ENCODE results near the gene IFT22. TPM values are rescaled to one million over a fixed set of nuclear protein-coding genes. Genes with fewer than 3 reads are reported as not detected.

Gene IFT22
- polyA plus RNA-seq (2013, experiment 1 of 2): 23.7 TPM
- polyA plus RNA-seq (2013, experiment 2 of 2): 25.2 TPM

DNA sequence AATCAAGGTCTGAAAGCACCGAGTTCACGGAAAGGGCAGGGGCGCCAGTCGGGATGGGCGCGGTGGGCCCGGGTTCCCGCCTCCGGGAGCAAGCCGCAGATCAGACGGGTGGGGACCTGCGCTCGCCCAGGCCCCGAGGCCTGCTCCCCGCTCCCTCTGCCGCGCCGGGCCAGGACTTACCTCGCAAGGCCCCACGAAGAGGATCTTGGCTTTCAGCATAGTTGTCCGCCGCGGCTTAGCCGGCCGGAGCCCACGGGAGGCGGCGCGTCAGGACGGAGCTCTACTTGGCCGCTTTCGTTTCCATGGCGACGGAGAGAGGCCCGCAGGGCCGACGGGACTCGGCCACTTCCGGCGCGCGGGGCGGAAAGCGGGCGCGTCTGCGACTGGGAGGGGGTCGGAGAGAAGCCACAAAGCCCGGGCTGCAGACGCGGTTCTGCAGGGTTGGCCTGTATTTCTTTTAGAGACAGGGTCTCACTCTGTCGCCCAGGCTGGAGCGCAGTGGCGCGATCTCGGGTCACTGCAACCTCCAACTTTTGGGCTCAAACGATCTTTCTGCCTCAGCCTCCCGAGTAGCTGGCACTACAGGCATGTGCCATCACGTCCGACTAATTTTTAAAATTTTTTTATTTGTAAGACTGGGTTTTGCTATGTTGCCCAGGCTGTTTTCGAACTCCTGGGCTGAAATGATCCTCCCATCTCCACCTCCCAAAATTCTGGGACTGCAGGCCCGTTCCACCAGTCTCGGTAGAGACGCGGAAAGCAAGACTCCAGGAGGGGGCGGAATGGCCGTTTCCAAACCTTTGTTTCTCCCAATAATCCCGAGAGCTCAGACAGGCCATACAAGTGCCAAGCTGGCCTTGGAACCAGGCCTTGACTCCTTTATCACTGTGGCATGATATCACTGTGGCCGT lies at the start of gene IFT22:
TSS of gene IFT22 (minus strand) at position 322 of the 911 bp plus-strand sequence. CDS start at position 219, 103 bp downstream.
- peak within 1 kb of the TSS; percentile 96 for H3K9ac ChIP-seq (ENCODE audit: low read depth, low read length)
- H3K4me1 ChIP-seq (ENCODE audit: insufficient read depth, low read length): peaks cover 5% of the 10 kb centered on the region; the same call in 1 of the 2 replicates
- H3K36me3 ChIP-seq (ENCODE audit: insufficient read depth, low read length): peaks cover 12% of the 10 kb centered on the region
- H3K9me3 ChIP-seq (ENCODE audit: insufficient read depth, low read depth, low read length): no peaks in the 10 kb centered on the region
- H3K4me3 ChIP-seq (ENCODE audit: low read length): peak within 1 kb of the TSS; percentile 82
- peak within 1 kb of the TSS; percentile 87 for H3K27ac ChIP-seq (ENCODE audit: low read depth, low read length)
- WGBS: 1% methylated on average over 67 of the region's 69 CpGs
- no peaks in the 10 kb centered on the region for H3K27me3 ChIP-seq (ENCODE audit: insufficient read depth, low read length)

DNA sequence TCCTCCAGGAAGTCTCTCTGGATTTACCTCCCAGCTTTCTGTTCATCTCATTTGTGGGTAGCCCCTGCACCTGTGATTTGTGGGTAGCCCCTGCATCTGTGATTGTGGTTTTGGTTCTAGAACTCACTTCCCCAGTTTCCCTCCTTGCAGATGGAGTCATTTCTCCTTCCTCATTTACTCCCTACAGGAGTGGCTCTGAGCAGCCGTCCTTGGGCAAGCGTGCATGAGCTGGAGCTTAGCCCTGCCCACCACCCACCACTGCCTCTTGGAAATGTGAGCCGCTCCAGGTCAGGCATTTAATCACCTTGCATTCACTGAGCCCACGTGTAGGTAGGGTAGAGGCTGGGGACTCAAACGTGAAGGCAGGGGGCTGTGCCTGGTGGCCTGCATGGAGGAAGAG lies 49.2 kb upstream of the IFT22 start:
- H3K27me3 ChIP-seq (ENCODE audit: insufficient read depth, low read length): no peaks in the 10 kb centered on the region
- no peak overlapping the region for H3K9ac ChIP-seq (ENCODE audit: low read depth, low read length)
- H3K36me3 ChIP-seq (ENCODE audit: insufficient read depth, low read length): peaks cover 8% of the 10 kb centered on the region; the same call in 1 of the 2 replicates
- no peak overlapping the region for H3K4me3 ChIP-seq (ENCODE audit: low read length)
- WGBS: 83% methylated on average over 5 of the region's 5 CpGs
- H3K9me3 ChIP-seq (ENCODE audit: insufficient read depth, low read depth, low read length): no peaks in the 10 kb centered on the region
- no peak overlapping the region for H3K27ac ChIP-seq (ENCODE audit: low read depth, low read length)
- 0 out of 2 replicates have a peak, but pooled peaks cover 3% of the 10 kb centered on the region for H3K4me1 ChIP-seq (ENCODE audit: insufficient read depth, low read length)

DNA sequence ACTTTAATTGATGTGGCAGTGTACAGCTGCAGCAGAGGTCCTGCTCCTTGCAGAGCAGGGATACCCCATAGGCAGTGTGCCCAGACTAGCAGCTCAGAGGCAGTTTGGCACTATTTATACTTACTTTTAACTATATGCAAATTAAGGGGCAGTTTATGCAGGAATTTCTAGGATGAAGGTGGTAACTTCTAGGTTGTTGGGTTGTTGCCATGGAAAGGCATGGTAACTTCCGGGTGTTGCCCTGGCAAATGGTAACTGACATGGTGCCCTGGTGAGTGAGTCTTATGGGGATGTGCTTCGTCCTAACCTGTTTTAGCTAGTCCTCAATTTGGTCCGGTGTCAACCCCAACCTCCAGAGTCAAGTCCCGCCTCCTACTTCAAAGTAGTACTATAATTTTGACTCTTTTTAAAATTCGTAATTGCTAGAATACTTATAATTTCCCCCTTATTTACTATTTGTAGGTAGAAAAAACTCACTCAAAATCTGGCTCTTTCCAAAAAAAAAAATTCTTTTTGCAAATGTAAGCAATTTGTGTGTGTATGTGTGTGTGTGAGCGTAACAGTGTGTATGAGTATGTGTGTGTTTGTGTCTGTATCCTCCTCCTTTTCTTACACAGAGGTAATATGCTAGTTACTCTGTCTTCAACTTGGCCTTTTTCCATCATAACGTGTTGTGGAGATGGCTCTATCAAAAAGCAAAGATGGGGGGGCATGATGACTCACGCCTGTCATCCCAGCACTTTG lies 47.0 kb upstream of the IFT22 start:
- no peak overlapping the region for H3K9ac ChIP-seq (ENCODE audit: low read depth, low read length)
- no peak overlapping the region for H3K4me3 ChIP-seq (ENCODE audit: low read length)
- no peaks in the 10 kb centered on the region for H3K4me1 ChIP-seq (ENCODE audit: insufficient read depth, low read length)
- H3K9me3 ChIP-seq (ENCODE audit: insufficient read depth, low read depth, low read length): no peaks in the 10 kb centered on the region
- H3K36me3 ChIP-seq (ENCODE audit: insufficient read depth, low read length): peaks cover 7% of the 10 kb centered on the region; the same call in 1 of the 2 replicates
- H3K27me3 ChIP-seq (ENCODE audit: insufficient read depth, low read length): no peaks in the 10 kb centered on the region
- no peak overlapping the region for H3K27ac ChIP-seq (ENCODE audit: low read depth, low read length)
- 80% methylated on average over 5 of the region's 8 CpGs for WGBS

DNA sequence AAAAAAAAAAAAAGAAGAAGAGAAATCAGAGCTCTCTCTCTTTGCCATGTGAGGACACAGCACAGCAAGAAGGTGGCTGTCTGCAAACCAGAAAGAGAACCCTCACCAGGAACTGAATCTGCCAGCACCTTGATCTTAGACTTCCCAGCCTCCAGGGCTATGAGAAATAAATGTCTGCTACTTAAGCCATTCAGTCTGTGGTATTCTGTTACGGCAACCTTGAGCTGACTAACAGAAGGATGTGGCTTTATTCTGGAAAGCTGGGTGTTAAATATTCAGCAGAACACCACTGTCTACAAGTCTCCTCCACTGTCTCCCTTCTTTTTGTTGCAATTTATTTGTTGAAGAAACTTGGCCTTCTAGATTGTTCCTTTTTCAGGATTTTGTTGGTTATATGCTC lies 46.1 kb upstream of the IFT22 start:
- WGBS: 90% methylated on average over 1 of the region's 1 CpG
- no peak overlapping the region for H3K4me3 ChIP-seq (ENCODE audit: low read length)
- H3K4me1 ChIP-seq (ENCODE audit: insufficient read depth, low read length): no peaks in the 10 kb centered on the region
- no peak overlapping the region for H3K9ac ChIP-seq (ENCODE audit: low read depth, low read length)
- no peak overlapping the region for H3K27ac ChIP-seq (ENCODE audit: low read depth, low read length)
- H3K36me3 ChIP-seq (ENCODE audit: insufficient read depth, low read length): peaks cover 7% of the 10 kb centered on the region; the same call in 1 of the 2 replicates
- no peaks in the 10 kb centered on the region for H3K9me3 ChIP-seq (ENCODE audit: insufficient read depth, low read depth, low read length)
- H3K27me3 ChIP-seq (ENCODE audit: insufficient read depth, low read length): no peaks in the 10 kb centered on the region

DNA sequence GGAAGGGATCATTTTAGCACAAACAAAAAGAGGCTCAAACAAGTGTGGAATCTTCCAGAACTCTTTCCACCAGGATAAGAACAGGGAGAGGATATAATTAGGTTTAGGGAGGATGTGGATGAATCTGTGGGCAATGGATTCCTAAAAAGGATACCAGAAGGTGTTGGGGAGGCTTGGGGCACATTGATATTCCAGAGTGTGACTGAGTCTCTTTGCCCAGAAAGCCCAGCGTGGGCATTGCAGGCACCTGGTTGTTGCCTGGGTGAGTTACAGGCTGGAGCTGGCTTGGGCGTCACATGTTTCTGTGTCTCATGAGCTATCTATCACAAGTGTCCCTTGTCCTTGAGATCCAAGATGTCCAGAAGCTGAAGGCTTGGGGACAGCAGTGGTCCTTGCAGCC lies 44.3 kb upstream of the IFT22 start:
- H3K27me3 ChIP-seq (ENCODE audit: insufficient read depth, low read length): peaks cover 6% of the 10 kb centered on the region; the same call in 1 of the 2 replicates
- WGBS: 95% methylated on average over 2 of the region's 2 CpGs

DNA sequence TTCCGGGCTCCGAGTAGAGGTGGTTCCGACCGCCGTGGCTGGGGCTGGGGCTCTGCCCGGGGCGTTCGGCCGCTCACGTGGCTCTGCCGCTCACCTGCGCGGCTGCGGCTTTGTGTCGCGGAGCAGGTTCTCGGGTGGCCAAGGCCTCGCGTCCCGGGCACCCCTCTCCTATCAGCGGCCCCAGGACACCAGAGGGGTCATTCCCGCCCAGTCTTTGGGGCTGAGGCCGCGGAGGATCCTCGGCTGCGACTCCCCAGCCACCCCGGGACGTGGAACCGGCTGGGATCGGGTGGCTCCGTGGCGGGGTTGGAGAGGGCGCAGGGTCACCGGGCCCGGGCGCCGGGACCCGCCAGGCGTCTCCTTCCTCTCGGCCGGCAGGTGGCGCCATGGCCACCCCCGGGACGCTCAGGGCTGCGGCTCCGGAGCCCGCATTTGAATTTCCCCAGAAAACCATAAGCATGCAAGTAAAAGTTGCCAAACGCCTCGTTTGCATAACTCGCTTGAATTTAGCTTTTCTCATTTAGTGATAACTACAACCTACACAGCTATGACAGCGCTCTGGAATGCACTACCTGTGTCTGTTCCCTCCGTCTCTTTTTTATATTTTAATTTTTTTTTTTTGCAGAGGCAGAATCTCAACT lies 42.2 kb upstream of the IFT22 start:
- WGBS: 1% methylated on average over 52 of the region's 52 CpGs
- H3K4me1 ChIP-seq (ENCODE audit: insufficient read depth, low read length): no peaks in the 10 kb centered on the region
- peaks cover 6% of the 10 kb centered on the region; the same call in 1 of the 2 replicates for H3K27me3 ChIP-seq (ENCODE audit: insufficient read depth, low read length)
- peaks cover 7% of the 10 kb centered on the region; the same call in 1 of the 2 replicates for H3K36me3 ChIP-seq (ENCODE audit: insufficient read depth, low read length)
- H3K4me3 ChIP-seq (ENCODE audit: low read length): peak overlapping the region; percentile 92
- H3K27ac ChIP-seq (ENCODE audit: low read depth, low read length): peak overlapping the region; percentile 80
- H3K9me3 ChIP-seq (ENCODE audit: insufficient read depth, low read depth, low read length): no peaks in the 10 kb centered on the region
- peak overlapping the region; percentile 99 for H3K9ac ChIP-seq (ENCODE audit: low read depth, low read length)

More for the DNA sequence above, 44.3 kb upstream of the IFT22 start:
- Histone ChIP-seq H3K9ac (ENCODE audit: low read depth, low read length) (no peak overlapping the region), H3K4me3 (ENCODE audit: low read length) (no peak overlapping the region), H3K36me3 (ENCODE audit: insufficient read depth, low read length) (peaks cover 7% of the 10 kb centered on the region; the same call in 1 of the 2 replicates), H3K4me1 (ENCODE audit: insufficient read depth, low read length) (no peaks in the 10 kb centered on the region), H3K27ac (ENCODE audit: low read depth, low read length) (no peak overlapping the region), H3K9me3 (ENCODE audit: insufficient read depth, low read depth, low read length) (no peaks in the 10 kb centered on the region)

DNA sequence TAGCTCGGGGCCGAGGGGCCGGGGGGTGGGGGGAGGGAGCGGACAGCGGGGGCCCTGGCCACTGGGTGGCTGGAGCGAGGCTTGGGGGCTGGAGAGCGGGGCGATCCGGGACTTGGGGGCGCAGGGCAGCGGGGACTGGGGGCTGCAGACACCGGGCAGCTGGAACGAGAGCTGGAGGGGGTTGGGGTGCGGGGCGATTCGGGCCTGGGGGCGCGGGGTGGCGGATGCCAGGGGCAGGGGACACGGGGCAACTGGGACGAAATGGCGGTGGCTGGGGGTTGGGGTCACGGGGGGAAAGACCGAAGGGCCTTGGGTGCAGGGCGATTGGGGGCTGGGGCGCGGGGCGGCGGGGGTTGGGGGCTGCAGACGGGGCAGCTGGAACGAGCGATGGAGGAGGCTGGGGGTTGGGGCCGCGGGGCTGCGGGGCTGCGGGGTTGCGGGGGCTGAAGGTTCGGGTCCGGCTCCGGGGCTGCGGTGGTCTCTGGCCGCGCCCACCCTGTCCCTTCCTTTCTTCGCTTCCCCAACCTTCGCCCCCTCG lies 41.7 kb upstream of the IFT22 start:
- Histone ChIP-seq H3K36me3 (ENCODE audit: insufficient read depth, low read length) (peaks cover 7% of the 10 kb centered on the region; the same call in 1 of the 2 replicates), H3K27me3 (ENCODE audit: insufficient read depth, low read length) (peaks cover 6% of the 10 kb centered on the region; the same call in 1 of the 2 replicates), H3K9me3 (ENCODE audit: insufficient read depth, low read depth, low read length) (no peaks in the 10 kb centered on the region), H3K4me3 (ENCODE audit: low read length) (peak overlapping the region; percentile 92), H3K9ac (ENCODE audit: low read depth, low read length) (peak overlapping the region; percentile 99), H3K27ac (ENCODE audit: low read depth, low read length) (peak overlapping the region; percentile 80; the same call in 1 of the 2 replicates), H3K4me1 (ENCODE audit: insufficient read depth, low read length) (no peaks in the 10 kb centered on the region)
- WGBS: 1% methylated on average over 44 of the region's 46 CpGs

DNA sequence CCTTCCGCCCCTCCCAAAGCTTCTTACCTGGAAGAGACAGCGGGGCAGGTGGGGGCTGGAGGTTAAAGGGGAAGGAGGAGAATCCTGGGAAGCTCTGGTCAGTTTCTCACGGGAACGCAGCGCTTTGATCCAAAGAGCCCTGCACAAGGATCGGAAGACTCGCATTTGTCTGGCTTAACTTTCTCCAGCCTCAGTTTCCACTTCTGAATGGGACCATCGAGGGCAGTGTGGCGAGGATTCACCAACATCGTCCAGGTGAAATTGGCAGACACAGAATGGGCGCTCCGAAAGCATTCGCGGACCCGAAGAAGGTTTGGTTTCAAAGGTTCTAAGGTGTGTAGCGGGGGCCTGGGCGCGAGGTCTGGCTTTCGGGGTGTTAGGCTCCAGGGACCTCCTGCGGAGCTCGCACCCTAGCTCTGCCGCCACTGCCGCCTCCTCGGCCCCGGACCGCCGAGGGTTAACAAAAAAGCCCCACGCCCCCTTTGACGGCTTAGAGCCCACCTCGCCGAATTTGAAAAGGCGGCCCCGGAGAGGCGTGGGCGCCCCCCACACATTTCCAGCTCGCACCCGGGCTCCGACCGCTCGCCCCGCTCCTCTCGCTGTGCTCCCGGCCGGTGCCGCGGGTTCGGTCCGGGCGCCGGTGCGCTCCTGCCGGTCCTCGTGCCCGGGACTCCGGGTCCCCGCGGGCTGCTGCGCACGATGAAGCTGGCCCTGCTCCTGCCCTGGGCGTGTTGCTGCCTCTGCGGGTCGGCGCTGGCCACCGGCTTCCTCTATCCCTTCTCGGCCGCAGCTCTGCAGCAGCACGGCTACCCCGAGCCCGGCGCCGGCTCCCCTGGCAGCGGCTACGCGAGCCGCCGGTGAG lies 41.0 kb upstream of the IFT22 start, which contains the start of gene COL26A1:
TSS of gene COL26A1 (plus strand) at position 542 of the 862 bp plus-strand sequence. CDS start at position 700, 158 bp downstream.
- Histone ChIP-seq H3K9me3 (ENCODE audit: insufficient read depth, low read depth, low read length) (no peaks in the 10 kb centered on the region), H3K4me3 (ENCODE audit: low read length) (peak within 1 kb of the TSS; percentile 92), H3K36me3 (ENCODE audit: insufficient read depth, low read length) (peaks cover 3% of the 10 kb centered on the region; the same call in 1 of the 2 replicates), H3K4me1 (ENCODE audit: insufficient read depth, low read length) (no peaks in the 10 kb centered on the region), H3K27ac (ENCODE audit: low read depth, low read length) (peak within 1 kb of the TSS; percentile 80), H3K9ac (ENCODE audit: low read depth, low read length) (peak within 1 kb of the TSS; percentile 99), H3K27me3 (ENCODE audit: insufficient read depth, low read length) (peaks cover 6% of the 10 kb centered on the region; the same call in 1 of the 2 replicates)
- WGBS: 2% methylated on average over 75 of the region's 76 CpGs

DNA sequence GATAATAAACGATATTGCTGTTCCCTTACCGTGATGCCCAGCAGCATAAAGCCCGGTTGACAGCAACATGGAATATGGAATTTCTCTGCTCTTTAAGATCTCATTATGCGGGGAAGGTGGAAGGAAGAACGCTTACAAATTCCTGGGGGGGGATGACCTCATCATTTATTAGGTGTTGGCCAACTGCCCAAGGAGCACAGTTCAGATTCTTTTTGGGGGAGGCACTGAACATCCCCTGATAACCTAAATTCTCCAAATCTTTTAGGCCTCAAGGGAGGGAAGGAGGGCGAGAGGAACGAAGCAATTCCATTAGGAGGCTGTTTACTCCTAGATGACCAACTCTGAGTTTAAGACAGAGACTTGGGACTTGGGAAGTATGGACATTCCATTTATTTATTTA lies 35.8 kb upstream of the IFT22 start:
- no peaks in the 10 kb centered on the region for H3K9me3 ChIP-seq (ENCODE audit: insufficient read depth, low read depth, low read length)
- H3K36me3 ChIP-seq (ENCODE audit: insufficient read depth, low read length): no peaks in the 10 kb centered on the region
- WGBS: 84% methylated on average over 7 of the region's 7 CpGs
- no peak overlapping the region for H3K27ac ChIP-seq (ENCODE audit: low read depth, low read length)
- no peak overlapping the region for H3K9ac ChIP-seq (ENCODE audit: low read depth, low read length)
- no peaks in the 10 kb centered on the region for H3K4me1 ChIP-seq (ENCODE audit: insufficient read depth, low read length)
- H3K4me3 ChIP-seq (ENCODE audit: low read length): no peak overlapping the region
- peaks cover 4% of the 10 kb centered on the region; the same call in 1 of the 2 replicates for H3K27me3 ChIP-seq (ENCODE audit: insufficient read depth, low read length)
